ENCODE results near the gene C11orf24. TPM values are rescaled to one million over a fixed set of nuclear protein-coding genes. Genes with fewer than 3 reads are reported as not detected.

The C11orf24 gene
- total RNA-seq, 1 experiment from 2014 or later, result 53.7 TPM

DNA sequence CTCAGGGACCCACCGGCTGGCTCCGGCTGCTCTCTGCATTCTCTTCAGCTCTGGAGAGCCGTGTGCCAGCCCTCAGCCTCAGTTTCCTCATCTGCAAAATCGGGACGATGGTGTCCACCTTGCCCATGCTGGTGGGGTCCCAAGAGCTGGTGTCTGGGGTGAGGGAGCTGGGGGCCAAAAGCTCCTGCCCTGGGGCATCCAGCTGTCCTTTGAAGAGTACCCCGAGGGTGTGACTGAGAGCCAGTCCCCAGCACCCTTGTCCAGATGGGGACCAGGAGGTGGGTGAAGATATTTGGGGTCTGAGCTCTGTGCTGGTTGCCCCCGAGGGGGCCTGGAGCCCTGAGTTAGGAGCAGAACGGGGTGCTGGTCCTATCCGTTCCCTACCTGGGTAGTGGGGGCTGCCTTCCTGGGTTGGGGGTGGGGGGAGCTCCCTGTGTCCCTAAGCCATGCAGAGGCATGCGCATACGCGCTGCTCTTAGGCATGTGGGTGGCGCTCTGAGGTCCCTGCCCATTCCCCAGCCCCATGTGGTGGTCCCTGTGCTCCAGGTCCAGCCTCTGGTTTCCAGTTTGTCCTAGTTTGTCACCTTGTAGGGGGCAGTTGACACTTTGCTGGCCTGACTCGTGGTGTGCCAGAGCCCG is 45.5 kb upstream of the C11orf24 start:
- Mint-ChIP-seq H3K27me3 (ENCODE audit: low read depth) (no peaks in the 10 kb centered on the region; the same call in 1 of the 2 replicates), H3K27ac (no peak overlapping the region; the same call in 1 of the 2 replicates), H3K4me3 (no peak overlapping the region), H3K9me3 (peaks cover 7% of the 10 kb centered on the region), H3K4me1 (peaks cover 51% of the 10 kb centered on the region), H3K36me3 (peaks cover 8% of the 10 kb centered on the region)
- ChIA-PET CTCF (interaction anchor here (0.7 to 1.1 kb wide), 6 partner anchors 8 to 108 kb away, joined by 3 to 8 read pairs (median 3); no protein-coding TSS in a partner anchor), POLR2A (interaction anchor here (0.7 kb wide), 1 partner anchor 50 kb away, joined by 5 read pairs; no protein-coding TSS in a partner anchor)
- TF ChIP-seq TP53 (CRISPR knock-in tag; IDR thresholded peaks at IDR 0.05) (no peak), ESRRA (CRISPR knock-in tag; IDR thresholded peaks at IDR 0.05; ENCODE audit: borderline replicate concordance) (no peak), TEAD1 (CRISPR knock-in tag; IDR thresholded peaks at IDR 0.05) (no peak)
- TF ChIP-seq, protein P1, sequence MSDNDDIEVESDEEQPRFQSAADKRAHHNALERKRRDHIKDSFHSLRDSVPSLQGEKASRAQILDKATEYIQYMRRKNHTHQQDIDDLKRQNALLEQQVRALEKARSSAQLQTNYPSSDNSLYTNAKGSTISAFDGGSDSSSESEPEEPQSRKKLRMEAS (CRISPR knock-in tag; IDR thresholded peaks at IDR 0.05), result peak; percentile 19; the same call in 1 of the 2 replicates
- TF ChIP-seq, protein P2, sequence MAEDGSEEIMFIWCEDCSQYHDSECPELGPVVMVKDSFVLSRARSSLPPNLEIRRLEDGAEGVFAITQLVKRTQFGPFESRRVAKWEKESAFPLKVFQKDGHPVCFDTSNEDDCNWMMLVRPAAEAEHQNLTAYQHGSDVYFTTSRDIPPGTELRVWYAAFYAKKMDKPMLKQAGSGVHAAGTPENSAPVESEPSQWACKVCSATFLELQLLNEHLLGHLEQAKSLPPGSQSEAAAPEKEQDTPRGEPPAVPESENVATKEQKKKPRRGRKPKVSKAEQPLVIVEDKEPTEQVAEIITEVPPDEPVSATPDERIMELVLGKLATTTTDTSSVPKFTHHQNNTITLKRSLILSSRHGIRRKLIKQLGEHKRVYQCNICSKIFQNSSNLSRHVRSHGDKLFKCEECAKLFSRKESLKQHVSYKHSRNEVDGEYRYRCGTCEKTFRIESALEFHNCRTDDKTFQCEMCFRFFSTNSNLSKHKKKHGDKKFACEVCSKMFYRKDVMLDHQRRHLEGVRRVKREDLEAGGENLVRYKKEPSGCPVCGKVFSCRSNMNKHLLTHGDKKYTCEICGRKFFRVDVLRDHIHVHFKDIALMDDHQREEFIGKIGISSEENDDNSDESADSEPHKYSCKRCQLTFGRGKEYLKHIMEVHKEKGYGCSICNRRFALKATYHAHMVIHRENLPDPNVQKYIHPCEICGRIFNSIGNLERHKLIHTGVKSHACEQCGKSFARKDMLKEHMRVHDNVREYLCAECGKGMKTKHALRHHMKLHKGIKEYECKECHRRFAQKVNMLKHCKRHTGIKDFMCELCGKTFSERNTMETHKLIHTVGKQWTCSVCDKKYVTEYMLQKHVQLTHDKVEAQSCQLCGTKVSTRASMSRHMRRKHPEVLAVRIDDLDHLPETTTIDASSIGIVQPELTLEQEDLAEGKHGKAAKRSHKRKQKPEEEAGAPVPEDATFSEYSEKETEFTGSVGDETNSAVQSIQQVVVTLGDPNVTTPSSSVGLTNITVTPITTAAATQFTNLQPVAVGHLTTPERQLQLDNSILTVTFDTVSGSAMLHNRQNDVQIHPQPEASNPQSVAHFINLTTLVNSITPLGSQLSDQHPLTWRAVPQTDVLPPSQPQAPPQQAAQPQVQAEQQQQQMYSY (CRISPR knock-in tag; IDR thresholded peaks at IDR 0.05), result no peak
- TF ChIP-seq, protein P3, sequence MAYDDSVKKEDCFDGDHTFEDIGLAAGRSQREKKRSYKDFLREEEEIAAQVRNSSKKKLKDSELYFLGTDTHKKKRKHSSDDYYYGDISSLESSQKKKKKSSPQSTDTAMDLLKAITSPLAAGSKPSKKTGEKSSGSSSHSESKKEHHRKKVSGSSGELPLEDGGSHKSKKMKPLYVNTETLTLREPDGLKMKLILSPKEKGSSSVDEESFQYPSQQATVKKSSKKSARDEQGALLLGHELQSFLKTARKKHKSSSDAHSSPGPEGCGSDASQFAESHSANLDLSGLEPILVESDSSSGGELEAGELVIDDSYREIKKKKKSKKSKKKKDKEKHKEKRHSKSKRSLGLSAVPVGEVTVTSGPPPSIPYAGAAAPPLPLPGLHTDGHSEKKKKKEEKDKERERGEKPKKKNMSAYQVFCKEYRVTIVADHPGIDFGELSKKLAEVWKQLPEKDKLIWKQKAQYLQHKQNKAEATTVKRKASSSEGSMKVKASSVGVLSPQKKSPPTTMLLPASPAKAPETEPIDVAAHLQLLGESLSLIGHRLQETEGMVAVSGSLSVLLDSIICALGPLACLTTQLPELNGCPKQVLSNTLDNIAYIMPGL (CRISPR knock-in tag; IDR thresholded peaks at IDR 0.05), result no peak
- no peak for DNase-seq (ENCODE audit: low spot score)
- ATAC-seq, result no peak

DNA sequence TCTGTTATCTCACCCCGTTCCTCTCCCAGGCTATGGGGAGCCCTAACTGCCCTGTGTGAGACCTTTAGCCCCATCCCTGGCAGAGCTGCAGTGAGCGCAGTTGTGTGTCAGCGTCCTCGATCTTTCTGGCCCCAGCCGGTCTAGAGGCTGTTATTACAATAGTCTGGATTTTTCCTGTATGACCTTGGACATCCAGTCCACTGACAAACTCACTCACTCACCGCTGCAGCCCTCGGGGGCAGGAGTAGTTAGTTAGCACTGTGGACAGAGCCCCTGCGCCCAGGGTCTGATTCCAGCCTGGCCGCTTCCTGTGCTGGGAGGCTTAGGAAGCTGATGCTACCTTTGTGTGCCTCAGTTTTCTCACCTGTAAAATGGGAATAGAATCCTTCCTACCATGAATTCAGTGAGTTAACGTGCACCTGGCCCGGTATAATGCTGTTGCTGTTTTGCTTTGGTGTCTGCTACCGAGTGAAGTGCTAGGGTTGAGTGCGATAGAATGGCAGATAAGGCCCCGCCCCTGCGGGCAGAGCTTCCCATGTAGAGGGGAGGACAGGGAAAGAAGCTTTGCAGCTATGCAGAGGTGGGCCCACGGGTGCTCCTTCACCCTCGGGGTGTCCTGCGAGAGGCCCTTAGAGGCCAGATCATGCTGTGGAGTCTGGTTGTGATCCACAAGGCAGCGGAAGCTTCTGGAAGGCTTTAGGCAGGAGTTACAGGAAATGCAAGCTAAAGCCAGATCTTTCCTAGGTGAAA is 43.6 kb upstream of the C11orf24 start:
- H3K4me3 Mint-ChIP-seq, result 0 out of 2 replicates have a peak overlapping the region, but pooled peaks have one; percentile 11
- peaks cover 5% of the 10 kb centered on the region; the same call in 1 of the 2 replicates for H3K27me3 Mint-ChIP-seq (ENCODE audit: low read depth)
- peak; percentile 56; the same call in 1 of the 2 replicates for TF ChIP-seq GTF2I (CRISPR knock-in tag; conservative IDR thresholded peaks at IDR 0.05)
- peak; percentile 75 for TF ChIP-seq GABPB1 (CRISPR knock-in tag; IDR thresholded peaks at IDR 0.05)
- TF ChIP-seq ZNF138 (CRISPR knock-in tag; conservative IDR thresholded peaks at IDR 0.05), result no peak
- TF ChIP-seq ZNF121 (CRISPR knock-in tag; IDR thresholded peaks at IDR 0.05), result 0 out of 2 replicates have a peak, but pooled peaks have one; percentile 8
- ATAC-seq (peak; percentile 9), DNase-seq (ENCODE audit: low spot score) (no peak)
- H3K36me3 Mint-ChIP-seq, result no peaks in the 10 kb centered on the region
- peaks cover 50% of the 10 kb centered on the region for H3K4me1 Mint-ChIP-seq
- peak overlapping the region; percentile 97 for H3K27ac Mint-ChIP-seq
- ChIA-PET POLR2A (interaction anchor here (0.6 to 0.9 kb wide), 3 partner anchors 20 to 97 kb away, joined by 3 to 6 read pairs (median 5); no protein-coding TSS in a partner anchor), CTCF (interaction anchor here (0.5 to 2.0 kb wide), 7 partner anchors 8 to 713 kb away, joined by 3 to 11 read pairs (median 5); no protein-coding TSS in a partner anchor)
- H3K9me3 Mint-ChIP-seq, result no peaks in the 10 kb centered on the region

DNA sequence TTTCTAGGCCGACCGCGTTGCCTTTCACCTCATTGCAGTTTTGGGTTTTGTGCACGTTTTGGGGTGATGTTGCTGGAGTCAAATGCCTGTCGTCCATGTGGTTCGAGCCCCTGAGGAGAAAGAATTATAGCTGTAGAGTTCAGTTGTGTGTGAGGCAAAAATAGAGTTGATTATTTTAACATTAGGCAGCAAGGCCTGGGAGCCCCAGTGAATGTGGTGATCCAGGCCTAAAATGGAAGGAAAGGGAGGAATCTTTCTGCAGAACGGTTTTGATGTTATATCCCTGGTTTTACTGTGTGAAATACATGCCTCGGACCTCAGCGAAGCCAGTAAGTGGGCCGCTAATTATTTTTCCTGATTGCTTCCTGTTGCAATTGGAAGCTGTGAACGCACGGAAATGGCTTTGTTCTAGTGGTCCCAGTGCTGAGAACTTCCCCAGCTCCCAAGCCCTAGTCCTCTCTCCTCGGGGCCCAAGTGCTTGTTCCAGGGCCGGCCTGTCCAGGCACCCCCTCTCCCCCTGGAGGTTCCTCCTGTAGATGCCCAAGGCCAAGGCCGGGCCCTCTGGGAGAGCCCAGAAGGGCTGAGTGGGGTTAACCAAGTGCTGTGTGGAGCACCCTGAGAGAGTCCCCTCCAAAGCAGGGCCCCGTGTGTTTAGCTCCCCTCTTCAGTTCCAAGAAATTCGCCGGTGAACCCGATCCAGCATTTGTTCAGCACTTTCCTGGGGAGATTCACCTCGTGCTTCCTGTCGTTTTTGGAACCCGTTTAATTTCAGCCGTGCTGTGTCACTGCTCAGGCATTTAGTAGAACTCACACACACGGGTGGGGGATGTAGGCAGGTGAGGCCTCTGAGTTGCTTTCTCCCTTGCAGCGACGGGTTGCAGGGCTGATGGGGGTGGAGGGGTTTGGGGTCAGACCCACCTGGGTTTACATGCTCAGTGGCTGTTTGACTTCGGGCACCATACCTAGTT is 42.7 kb upstream of the C11orf24 start:
- Mint-ChIP-seq H3K4me1 (peaks cover 55% of the 10 kb centered on the region), H3K36me3 (no peaks in the 10 kb centered on the region), H3K27ac (peak overlapping the region; percentile 97), H3K9me3 (no peaks in the 10 kb centered on the region), H3K27me3 (ENCODE audit: low read depth) (peaks cover 5% of the 10 kb centered on the region; the same call in 1 of the 2 replicates), H3K4me3 (peak overlapping the region; percentile 88)
- DNase-seq (ENCODE audit: low spot score) (no peak), ATAC-seq (peak; percentile 24)
- TF ChIP-seq ZNF317 (CRISPR knock-in tag; IDR thresholded peaks at IDR 0.05; ENCODE audit: borderline replicate concordance, low read depth), result no peak
- TF ChIP-seq, protein P4, sequence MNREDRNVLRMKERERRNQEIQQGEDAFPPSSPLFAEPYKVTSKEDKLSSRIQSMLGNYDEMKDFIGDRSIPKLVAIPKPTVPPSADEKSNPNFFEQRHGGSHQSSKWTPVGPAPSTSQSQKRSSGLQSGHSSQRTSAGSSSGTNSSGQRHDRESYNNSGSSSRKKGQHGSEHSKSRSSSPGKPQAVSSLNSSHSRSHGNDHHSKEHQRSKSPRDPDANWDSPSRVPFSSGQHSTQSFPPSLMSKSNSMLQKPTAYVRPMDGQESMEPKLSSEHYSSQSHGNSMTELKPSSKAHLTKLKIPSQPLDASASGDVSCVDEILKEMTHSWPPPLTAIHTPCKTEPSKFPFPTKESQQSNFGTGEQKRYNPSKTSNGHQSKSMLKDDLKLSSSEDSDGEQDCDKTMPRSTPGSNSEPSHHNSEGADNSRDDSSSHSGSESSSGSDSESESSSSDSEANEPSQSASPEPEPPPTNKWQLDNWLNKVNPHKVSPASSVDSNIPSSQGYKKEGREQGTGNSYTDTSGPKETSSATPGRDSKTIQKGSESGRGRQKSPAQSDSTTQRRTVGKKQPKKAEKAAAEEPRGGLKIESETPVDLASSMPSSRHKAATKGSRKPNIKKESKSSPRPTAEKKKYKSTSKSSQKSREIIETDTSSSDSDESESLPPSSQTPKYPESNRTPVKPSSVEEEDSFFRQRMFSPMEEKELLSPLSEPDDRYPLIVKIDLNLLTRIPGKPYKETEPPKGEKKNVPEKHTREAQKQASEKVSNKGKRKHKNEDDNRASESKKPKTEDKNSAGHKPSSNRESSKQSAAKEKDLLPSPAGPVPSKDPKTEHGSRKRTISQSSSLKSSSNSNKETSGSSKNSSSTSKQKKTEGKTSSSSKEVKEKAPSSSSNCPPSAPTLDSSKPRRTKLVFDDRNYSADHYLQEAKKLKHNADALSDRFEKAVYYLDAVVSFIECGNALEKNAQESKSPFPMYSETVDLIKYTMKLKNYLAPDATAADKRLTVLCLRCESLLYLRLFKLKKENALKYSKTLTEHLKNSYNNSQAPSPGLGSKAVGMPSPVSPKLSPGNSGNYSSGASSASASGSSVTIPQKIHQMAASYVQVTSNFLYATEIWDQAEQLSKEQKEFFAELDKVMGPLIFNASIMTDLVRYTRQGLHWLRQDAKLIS (CRISPR knock-in tag; IDR thresholded peaks at IDR 0.05; ENCODE audit: borderline replicate concordance), result no peak
- TF ChIP-seq FOXK1 (CRISPR knock-in tag; IDR thresholded peaks at IDR 0.05), result no peak
- TF ChIP-seq IRF2 (CRISPR knock-in tag; IDR thresholded peaks at IDR 0.05; ENCODE audit: borderline replicate concordance, low read depth), result no peak
- TF ChIP-seq, protein P1 (CRISPR knock-in tag; IDR thresholded peaks at IDR 0.05), result no peak
- TF ChIP-seq ZNF396 (CRISPR knock-in tag; IDR thresholded peaks at IDR 0.05; ENCODE audit: borderline replicate concordance), result no peak
- TF ChIP-seq MYBL2 (CRISPR knock-in tag; IDR thresholded peaks at IDR 0.05), result no peak
- POLR2A ChIA-PET, result interaction anchor here (0.6 to 1.0 kb wide), 3 partner anchors 13 to 44 kb away, joined by 3 to 4 read pairs (median 3); no protein-coding TSS in a partner anchor
- CTCF ChIA-PET, result interaction anchor here (0.7 to 2.0 kb wide), 9 partner anchors 11 to 105 kb away, joined by 3 to 11 read pairs (median 3); no protein-coding TSS in a partner anchor

Data from WTC11 (cell line).